ENCODE data around the gene RNF125.
"Not testable (repeated sequence)": the region's sequence is repeated elsewhere in the genome, so short reads cannot be mapped to it uniquely, and the experiment has no call there.

Gene RNF125

GRCh38 chr18:32018331-32019250 is at the start of gene RNF125:
Gene RNF125 (plus strand): TSS chr18:32018825. CDS start chr18:32018864, 39 bp downstream.
- peak; percentile 62 for DNase-seq (ENCODE audit: low spot score)

GRCh38 chr18:31970617-31971016 is 48.0 kb upstream of the RNF125 start:
- no peak for DNase-seq (ENCODE audit: low spot score)

GRCh38 chr18:31973929-31974546 is 44.6 kb upstream of the RNF125 start:
- no peak for DNase-seq (ENCODE audit: low spot score)

DNA sequence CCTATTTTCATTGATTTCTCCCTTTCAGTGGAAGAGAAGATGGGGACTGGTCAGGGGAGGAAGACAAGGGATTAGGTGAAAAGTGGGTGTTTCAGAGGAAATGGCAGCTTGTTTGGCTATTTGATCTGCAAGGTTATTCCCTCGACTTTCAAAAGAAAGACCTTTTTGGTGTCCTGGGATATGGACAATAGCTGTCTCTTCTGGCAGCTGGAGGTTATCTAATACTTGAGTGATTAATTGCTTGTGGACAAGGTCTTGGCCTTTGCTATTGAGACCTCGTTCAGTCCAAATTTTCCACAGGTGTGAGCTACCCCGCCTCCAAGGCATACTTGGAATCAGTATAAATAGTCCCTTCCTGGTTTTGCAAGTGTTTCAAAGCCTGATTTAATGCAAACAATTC is 42.4 kb upstream of the RNF125 start:
- DNase-seq (ENCODE audit: low spot score), result no peak

DNA sequence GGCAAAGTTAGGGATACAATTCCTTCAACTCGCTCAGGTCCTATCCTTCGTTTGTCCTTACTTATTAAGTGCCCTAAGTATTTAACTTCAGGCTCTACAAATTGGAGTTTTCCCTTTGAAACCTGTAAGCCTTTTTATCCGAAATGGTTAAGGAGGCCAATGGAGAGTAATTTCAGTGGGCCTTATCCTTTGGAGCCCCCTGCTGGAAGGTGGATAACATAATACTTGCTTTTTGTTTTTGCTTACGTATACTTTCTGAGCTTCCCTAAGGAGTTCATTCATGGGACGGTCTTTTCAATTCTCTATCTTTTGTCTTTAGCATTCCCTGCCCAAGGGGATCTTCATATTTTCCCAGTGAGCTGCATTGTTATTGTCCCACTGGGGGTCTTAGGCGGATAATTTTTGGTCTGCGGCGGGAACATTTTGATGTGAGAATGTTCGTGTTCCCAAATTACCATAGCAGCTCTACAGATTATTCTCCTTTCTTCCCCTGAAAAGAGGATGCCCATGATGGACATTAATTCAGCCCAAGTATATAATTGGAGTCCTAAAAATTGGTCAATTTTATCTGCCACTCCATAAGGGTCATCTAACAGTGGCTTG is 41.3 kb upstream of the RNF125 start:
- DNase-seq (ENCODE audit: low spot score), result peak; percentile 44

GRCh38 chr18:31978616-31979015 is 40.0 kb upstream of the RNF125 start:
- no peak for DNase-seq (ENCODE audit: low spot score)

DNA sequence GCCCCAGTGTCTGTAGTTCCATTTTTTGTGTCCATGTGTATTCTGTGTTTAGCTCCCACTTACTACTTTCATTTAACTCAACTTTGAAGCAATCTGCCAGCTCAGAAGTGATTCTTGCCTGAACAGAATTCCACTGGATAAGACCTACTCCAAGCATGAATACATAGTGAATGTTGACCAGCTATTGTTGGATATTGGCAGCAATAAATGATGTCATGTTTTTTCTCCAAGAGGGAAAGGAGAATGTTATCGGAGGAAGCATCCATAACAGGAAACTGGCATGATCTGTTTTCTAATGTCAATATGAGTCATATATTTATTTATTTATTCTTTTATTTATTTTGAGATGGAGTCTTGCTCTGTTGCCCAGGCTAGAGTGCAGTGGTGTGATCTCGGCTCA is 38.9 kb upstream of the RNF125 start:
- DNase-seq (ENCODE audit: low spot score), result peak; percentile 12

DNA sequence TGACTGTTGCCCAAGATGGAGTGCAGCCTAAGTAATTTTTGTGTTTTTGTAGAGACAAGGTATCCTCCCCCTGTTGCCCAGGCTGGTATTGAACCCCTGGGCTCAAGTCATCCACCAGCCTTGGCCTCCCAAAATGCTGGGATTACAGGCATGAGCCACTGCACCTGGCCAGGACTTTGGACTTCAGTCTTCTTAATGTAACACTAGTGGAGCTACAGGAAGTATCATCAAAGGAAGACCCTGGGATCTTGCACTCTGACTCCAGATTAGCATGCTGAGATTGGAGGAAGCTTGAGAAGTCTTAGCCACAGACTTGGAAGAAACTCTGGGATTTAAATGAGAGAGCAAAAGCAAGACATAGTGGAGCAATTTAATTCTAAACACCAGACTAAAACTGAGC is 37.8 kb upstream of the RNF125 start:
- DNase-seq (ENCODE audit: low spot score), result no peak

GRCh38 chr18:31983020-31983419 is 35.6 kb upstream of the RNF125 start:
- no peak for DNase-seq (ENCODE audit: low spot score)

GRCh38 chr18:31983976-31984375 is 34.6 kb upstream of the RNF125 start:
- DNase-seq (ENCODE audit: low spot score), result no peak

- no peak for DNase-seq (ENCODE audit: low spot score)
Measured at GRCh38 chr18:31990823-31991222, 27.8 kb upstream of the RNF125 start.

- DNase-seq (ENCODE audit: low spot score), result no peak
Measured at GRCh38 chr18:31996007-31996406, 22.6 kb upstream of the RNF125 start.

DNA sequence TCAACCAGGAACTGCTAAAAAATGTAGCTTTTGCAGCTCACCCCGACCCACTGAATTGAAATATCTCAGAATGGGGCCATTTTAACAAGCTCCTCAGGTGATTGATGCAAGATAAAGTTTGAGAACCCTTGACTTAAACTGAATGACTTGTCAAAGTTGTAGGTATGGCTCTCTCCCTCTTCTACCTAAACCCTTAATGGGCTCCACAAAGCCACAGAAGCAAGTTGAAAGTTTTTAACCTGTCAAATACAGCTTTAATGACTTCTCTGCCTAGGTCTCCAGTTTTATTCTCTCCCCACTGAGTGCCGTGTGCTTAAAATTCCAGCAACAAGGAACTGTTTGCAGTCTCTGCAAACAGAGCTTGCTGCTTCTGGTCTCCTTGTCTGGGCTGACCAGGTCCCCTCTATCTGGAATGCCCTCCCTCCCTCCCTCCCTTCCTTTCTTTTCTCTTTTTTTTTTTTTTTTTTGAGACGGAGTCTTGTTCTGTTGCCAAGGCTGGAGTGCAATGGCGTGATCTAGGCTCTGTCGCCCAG is 19.7 kb upstream of the RNF125 start:
- DNase-seq (ENCODE audit: low spot score), result no peak

DNA sequence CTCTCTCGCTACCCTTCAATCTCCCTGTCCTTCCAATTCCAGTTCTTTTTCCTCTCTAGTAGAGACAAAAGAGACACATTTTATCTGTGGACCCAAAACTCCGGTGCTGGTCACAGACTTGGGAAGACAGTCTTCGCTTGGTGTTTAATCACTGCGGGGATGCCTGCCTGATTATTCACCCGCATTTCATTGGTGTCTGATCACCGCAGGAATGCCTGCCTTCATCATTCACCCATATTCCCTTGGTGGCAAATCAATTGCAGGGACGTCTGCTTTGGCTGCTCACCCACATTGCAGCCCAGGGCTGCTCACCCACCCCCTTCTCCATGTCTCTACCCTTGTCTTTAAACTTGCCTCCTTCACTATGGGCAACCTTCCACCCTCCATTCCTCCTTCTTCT is 17.5 kb upstream of the RNF125 start:
- DNase-seq (ENCODE audit: low spot score), result not testable (repeated sequence)

- DNase-seq (ENCODE audit: low spot score), result not testable (repeated sequence)
Measured at GRCh38 chr18:32003822-32004221, 14.8 kb upstream of the RNF125 start.

- DNase-seq (ENCODE audit: low spot score), result no peak
Measured at GRCh38 chr18:32010124-32010721, 8.4 kb upstream of the RNF125 start.

GRCh38 chr18:32011193-32011592 is 7.4 kb upstream of the RNF125 start:
- no peak for DNase-seq (ENCODE audit: low spot score)

- peak; percentile 26 for DNase-seq (ENCODE audit: low spot score)
Measured at GRCh38 chr18:32019251-32019948, 775 bp downstream of the RNF125 start.

GRCh38 chr18:32019949-32020625 is 1.5 kb downstream of the RNF125 start:
- not testable (repeated sequence) for DNase-seq (ENCODE audit: low spot score)

DNA sequence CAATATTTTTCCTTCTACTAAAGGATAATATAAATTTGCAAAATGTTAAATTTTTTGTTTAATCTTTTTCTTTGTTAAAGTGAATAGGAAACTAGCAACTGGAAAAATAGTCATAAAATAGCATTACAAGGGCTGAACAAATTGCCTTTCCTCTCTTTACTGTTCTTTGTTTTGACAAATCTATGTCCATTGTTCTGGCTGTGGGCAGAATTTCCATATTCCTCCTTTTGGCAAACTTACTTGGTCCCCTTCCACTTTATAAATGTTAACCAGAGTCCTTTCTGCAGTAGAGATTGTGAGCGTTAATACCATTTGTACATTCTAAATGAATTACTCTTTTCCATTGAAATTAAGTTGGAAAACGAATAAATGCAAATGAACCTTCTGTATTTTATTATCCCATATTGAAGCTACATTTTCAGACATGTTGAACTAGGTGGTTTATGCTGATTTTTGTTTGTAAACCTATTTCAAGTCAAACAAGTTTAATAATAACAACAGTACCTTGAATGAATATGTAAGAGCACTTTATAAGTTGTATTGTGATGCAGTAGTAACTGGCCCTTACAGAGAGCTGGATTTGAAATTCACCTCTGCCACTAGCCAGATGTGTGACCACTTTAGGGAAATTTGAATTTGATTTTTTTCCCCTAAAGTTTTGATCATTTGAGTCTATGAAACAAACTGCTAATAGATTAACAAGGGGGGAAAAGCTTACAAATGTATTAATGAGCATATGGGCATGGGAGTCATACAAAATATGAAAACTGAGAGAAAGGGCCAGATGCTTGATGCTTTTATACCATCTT is 3.3 kb downstream of the RNF125 start:
- DNase-seq (ENCODE audit: low spot score), result no peak

Measured in kidney capillary endothelial cell (primary cell).